Measurements from ENCODE around the gene ARHGAP25.

- TF ChIP-seq REST (IDR thresholded peaks at IDR 0.05; ENCODE audit: low read depth) (no peak), POLR2A (IDR thresholded peaks at IDR 0.05; ENCODE audit: borderline replicate concordance, extremely low read depth, insufficient read depth, insufficient read length) (no peak), CTCF (IDR thresholded peaks at IDR 0.05 in 2 of 3, conservative IDR thresholded peaks at IDR 0.05 in 1 of 3; ENCODE audit: borderline replicate concordance in 1 of 3, insufficient read depth in 1 of 3, low read depth in 2 of 3, low read length in 2 of 3) (no peak), POLR2AphosphoS5 (IDR thresholded peaks at IDR 0.05; ENCODE audit: low read depth, low read length) (no peak)
Observed at GRCh38 chr2:68762665-68763064, 28.1 kb downstream of the ARHGAP25 start.
